AG09309 (cell line): Measurements from ENCODE around the gene SERP2.

Experiments used
- DNase-seq: peaks from one replicate; pipeline ENCODE4 v3.0.0-alpha.2; 2010; ENCODE audit warnings: low read depth
- H3K4me3 ChIP-seq: 2 replicates; pipeline ENCODE4 v1.5.1; 2011; ENCODE audit warnings: mild to moderate bottlenecking, low read depth, low read length, moderate library complexity; ENCODE audit not compliant: control insufficient read depth
- CTCF ChIP-seq: IDR thresholded peaks from 2 replicates; pipeline ENCODE4 v1.5.1; 2011; ENCODE audit warnings: mild to moderate bottlenecking, low read depth, low read length, inconsistent platforms; ENCODE audit not compliant: insufficient read depth, control insufficient read depth; ENCODE audit errors: missing control alignments

The SERP2 gene

GRCh38 chr13:44352671-44353070 lies 21.0 kb upstream of the SERP2 start:
- no peak for TF ChIP-seq CTCF
- no peak for DNase-seq
- no peak overlapping the region for H3K4me3 ChIP-seq

- H3K4me3 ChIP-seq = no peak overlapping the region
- no peak for DNase-seq
- TF ChIP-seq CTCF = no peak
These were observed 19.3 kb upstream of the SERP2 start for GRCh38 chr13:44354331-44354730.

GRCh38 chr13:44354884-44355283 lies 18.7 kb upstream of the SERP2 start:
- no peak overlapping the region for H3K4me3 ChIP-seq
- DNase-seq = no peak
- no peak for TF ChIP-seq CTCF

- no peak for TF ChIP-seq CTCF
- H3K4me3 ChIP-seq = no peak overlapping the region
- no peak for DNase-seq
These were observed 18.0 kb upstream of the SERP2 start for GRCh38 chr13:44355621-44356020.

GRCh38 chr13:44359983-44360375 lies 13.6 kb upstream of the SERP2 start:
- H3K4me3 ChIP-seq = no peak overlapping the region

GRCh38 chr13:44362394-44363040 lies 11.1 kb upstream of the SERP2 start:
- H3K4me3 ChIP-seq = no peak overlapping the region
- TF ChIP-seq CTCF = no peak
- DNase-seq = no peak

More at GRCh38 chr13:44359983-44360375, 13.6 kb upstream of the SERP2 start:
- no peak for DNase-seq
- no peak for TF ChIP-seq CTCF

- H3K4me3 ChIP-seq = no peak overlapping the region
- DNase-seq = no peak
- TF ChIP-seq CTCF = no peak
These were observed 9.8 kb upstream of the SERP2 start for GRCh38 chr13:44363631-44364344.
